Calu3 (cell line): Measurements from ENCODE around the gene SH3PXD2A. TPM values are rescaled to one million over a fixed set of nuclear protein-coding genes. Genes with fewer than 3 reads are reported as not detected.

Source experiments
- BruUV-seq: library from RNA; stranded (reverse); fragments of 400-500 nt; replicated peaks from 2 replicates; lab custom pipeline; 2021; lab: Mats Ljungman, UMichigan
- CTCF ChIA-PET: fragments of 300-600 bp; sonication (Branson Sonifier 250); formaldehyde crosslinking; loops from one replicate; lab custom pipeline; 2022; ENCODE audit warnings: antibody characterized with exemption; lab: Charles Lee
- DNase-seq: peaks from one replicate; pipeline ENCODE4 v3.0.0; 2022
- H3K27ac Mint-ChIP-seq: one replicate; pipeline ENCODE4 v1.8.0; 2022; ENCODE audit warnings: mixed read lengths; ENCODE audit not compliant: unreplicated experiment
- H3K27me3 Mint-ChIP-seq: one replicate; pipeline ENCODE4 v1.8.0; 2022; ENCODE audit warnings: mixed read lengths; ENCODE audit not compliant: unreplicated experiment
- H3K36me3 Mint-ChIP-seq: one replicate; pipeline ENCODE4 v1.8.0; 2022; ENCODE audit warnings: mild to moderate bottlenecking, moderate library complexity, mixed read lengths; ENCODE audit not compliant: insufficient read depth, unreplicated experiment
- H3K4me1 Mint-ChIP-seq: one replicate; pipeline ENCODE4 v1.8.0; 2022; ENCODE audit warnings: mild to moderate bottlenecking, low read depth, mixed read lengths; ENCODE audit not compliant: unreplicated experiment
- H3K4me3 Mint-ChIP-seq: one replicate; pipeline ENCODE4 v1.8.0; 2022; ENCODE audit warnings: mild to moderate bottlenecking, low read depth, moderate library complexity, mixed read lengths; ENCODE audit not compliant: unreplicated experiment
- H3K9me3 Mint-ChIP-seq: one replicate; pipeline ENCODE4 v1.8.0; 2022; ENCODE audit warnings: low read depth, mixed read lengths; ENCODE audit not compliant: unreplicated experiment
- intact Hi-C: fragments of 100-400 bp; cut with micrococcal nuclease; formaldehyde crosslinking; loops from one replicate; pipeline ENCODE4 v1.10.0; 2022; ENCODE audit not compliant: unreplicated experiment
- total RNA-seq: library from RNA; stranded (reverse); gene quantifications from 2 replicates; pipeline ENCODE4 v1.2.3, GENCODE V29; 2022
- TF ChIP-seq, protein P1 (sequence below): fragments of 200-600 bp; IDR thresholded peaks from one replicate; pipeline ENCODE4 v1.8.0; 2022; ENCODE audit warnings: antibody characterized with exemption; ENCODE audit not compliant: unreplicated experiment

SH3PXD2A gene
- total RNA-seq, 1 experiment from 2014 or later: 7.5 TPM

DNA sequence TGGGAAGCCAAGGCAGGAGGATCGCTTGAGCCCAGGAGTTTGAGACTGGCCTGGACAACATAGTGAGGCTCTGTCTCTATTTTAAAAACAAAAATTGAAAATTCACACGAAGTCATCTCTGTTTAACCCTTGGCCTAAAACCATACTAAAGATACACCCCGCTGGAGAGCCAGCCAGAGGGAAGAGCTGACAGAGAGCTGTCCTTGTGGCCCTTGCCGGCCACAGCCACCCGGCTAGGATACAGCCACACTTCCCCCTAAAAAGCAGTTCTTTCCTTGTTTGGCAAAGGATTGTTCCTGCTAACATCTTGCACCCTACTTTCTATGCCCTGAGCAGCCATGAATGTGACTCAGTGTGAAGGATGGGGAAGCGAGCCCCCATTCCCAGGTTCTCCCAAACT is 49.6 kb downstream of the SH3PXD2A start:
- DNase-seq: no peak
- CTCF ChIA-PET: no interaction called here
- TF ChIP-seq, protein P1, sequence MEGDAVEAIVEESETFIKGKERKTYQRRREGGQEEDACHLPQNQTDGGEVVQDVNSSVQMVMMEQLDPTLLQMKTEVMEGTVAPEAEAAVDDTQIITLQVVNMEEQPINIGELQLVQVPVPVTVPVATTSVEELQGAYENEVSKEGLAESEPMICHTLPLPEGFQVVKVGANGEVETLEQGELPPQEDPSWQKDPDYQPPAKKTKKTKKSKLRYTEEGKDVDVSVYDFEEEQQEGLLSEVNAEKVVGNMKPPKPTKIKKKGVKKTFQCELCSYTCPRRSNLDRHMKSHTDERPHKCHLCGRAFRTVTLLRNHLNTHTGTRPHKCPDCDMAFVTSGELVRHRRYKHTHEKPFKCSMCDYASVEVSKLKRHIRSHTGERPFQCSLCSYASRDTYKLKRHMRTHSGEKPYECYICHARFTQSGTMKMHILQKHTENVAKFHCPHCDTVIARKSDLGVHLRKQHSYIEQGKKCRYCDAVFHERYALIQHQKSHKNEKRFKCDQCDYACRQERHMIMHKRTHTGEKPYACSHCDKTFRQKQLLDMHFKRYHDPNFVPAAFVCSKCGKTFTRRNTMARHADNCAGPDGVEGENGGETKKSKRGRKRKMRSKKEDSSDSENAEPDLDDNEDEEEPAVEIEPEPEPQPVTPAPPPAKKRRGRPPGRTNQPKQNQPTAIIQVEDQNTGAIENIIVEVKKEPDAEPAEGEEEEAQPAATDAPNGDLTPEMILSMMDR: no peak
- Mint-ChIP-seq H3K9me3 (no peaks in the 10 kb centered on the region), H3K27me3 (no peaks in the 10 kb centered on the region), H3K4me1 (no peaks in the 10 kb centered on the region), H3K27ac (no peak overlapping the region), H3K36me3 (no peaks in the 10 kb centered on the region), H3K4me3 (no peak overlapping the region)
- BruUV-seq: no TSS peak
- intact Hi-C loops: no loop called here

DNA sequence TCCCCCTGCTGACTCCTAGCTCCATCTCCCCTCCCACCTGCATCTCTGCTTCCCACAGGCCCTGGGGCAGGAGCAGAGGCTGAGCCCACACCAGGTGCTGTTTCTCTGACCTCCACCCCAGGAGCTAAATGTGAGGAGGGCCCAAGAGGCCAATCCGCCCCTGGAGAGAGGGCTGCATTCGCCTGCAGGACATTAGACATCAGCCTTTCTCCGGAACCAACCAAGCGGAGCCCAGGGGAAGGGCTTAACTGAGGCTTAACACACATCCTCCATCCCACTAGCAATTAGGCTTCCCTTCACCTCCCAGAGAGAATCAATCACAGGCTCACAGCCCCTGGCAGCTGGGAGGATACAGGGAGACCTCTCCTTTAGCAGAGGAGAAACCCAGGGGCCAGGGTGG is 50.5 kb downstream of the SH3PXD2A start:
- H3K9me3 Mint-ChIP-seq: no peaks in the 10 kb centered on the region
- no peaks in the 10 kb centered on the region for H3K36me3 Mint-ChIP-seq
- TF ChIP-seq, protein P1: no peak
- H3K4me1 Mint-ChIP-seq: no peaks in the 10 kb centered on the region
- no peak for DNase-seq
- intact Hi-C loops: no loop called here
- H3K4me3 Mint-ChIP-seq: no peak overlapping the region
- CTCF ChIA-PET: no interaction called here
- no TSS peak for BruUV-seq
- H3K27me3 Mint-ChIP-seq: no peaks in the 10 kb centered on the region
- no peak overlapping the region for H3K27ac Mint-ChIP-seq

DNA sequence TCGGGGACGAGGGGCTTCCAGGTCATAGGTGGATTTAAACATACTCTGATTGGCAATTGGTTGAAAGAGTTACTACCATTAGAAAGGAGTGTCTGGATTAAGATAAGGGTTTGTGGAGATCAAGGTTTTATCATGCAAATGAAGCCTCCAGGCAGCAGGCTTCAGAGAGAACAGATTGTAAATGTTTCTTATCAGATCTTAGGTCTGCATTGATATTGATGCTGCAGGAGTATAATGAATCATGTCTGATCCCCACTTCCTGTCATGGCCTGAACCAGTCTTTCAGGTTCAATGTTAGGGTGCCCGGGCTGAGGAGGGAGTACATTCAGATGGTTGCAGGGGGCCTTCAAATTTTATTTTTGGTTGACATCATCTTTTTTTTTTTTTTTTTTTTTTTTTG is 51.4 kb downstream of the SH3PXD2A start:
- Mint-ChIP-seq H3K4me3 (no peak overlapping the region), H3K36me3 (no peaks in the 10 kb centered on the region), H3K9me3 (no peaks in the 10 kb centered on the region), H3K4me1 (no peaks in the 10 kb centered on the region), H3K27me3 (no peaks in the 10 kb centered on the region), H3K27ac (no peak overlapping the region)
- TF ChIP-seq, protein P1: no peak
- no peak for DNase-seq
- CTCF ChIA-PET: no interaction called here
- no TSS peak for BruUV-seq
- intact Hi-C loops: no loop called here

DNA sequence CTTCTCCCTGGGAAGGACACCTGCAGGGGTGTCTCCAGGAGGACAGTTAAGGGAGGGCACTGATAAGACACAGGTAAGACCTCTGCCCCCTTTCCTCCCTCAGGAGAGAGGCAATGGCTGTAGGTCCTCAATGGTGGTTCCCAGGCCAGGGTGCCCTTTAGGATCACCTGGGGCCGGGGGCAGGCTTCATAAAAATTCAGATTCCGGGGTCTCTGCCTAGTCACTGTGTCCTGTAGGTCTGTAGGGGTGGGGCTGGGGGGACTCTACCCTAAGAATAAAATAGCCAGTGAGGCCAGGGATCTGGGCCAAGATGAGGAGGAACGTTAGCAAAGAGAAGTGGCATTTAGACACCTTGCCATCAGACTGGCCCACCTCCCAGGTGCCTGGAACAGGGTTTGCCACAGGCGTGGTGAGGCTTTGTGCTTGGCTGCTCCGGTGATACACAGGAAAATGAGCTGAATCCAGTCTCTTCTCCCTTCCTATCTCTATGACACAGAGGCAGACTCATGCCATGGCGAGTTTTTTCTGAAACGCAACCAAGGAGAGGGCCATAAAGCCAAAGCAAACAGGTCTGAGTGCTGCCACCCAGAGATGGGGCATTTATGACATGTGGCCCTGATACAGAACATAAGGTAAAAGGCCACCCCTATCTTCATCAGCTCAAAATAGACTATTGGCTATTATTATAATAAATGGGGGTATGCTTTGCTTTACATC is 52.6 kb downstream of the SH3PXD2A start:
- Mint-ChIP-seq H3K27ac (no peak overlapping the region), H3K4me1 (no peaks in the 10 kb centered on the region), H3K27me3 (no peaks in the 10 kb centered on the region), H3K4me3 (no peak overlapping the region), H3K9me3 (no peaks in the 10 kb centered on the region), H3K36me3 (no peaks in the 10 kb centered on the region)
- intact Hi-C loops: no loop called here
- CTCF ChIA-PET: interaction anchor here (0.6 kb wide), 1 partner anchor 11 kb away, joined by 7 read pairs; no protein-coding TSS in a partner anchor
- TF ChIP-seq, protein P1: no peak
- BruUV-seq: no TSS peak
- DNase-seq: no peak
